SW480 (cell line): ENCODE results near the gene MED13.

Experiments used
- DNase-seq: peaks from one replicate; pipeline ENCODE4 v3.0.0-alpha.2; 2016; ENCODE audit warnings: low spot score

Gene MED13

GRCh38 chr17:62064791-62065563 is at the start of gene MED13:
Gene MED13, minus strand, starts transcription at chr17:62065278. Its CDS starts 73 bp downstream, at chr17:62065205.
- peak; percentile 47 for DNase-seq

- DNase-seq, result no peak
These were observed 47.2 kb upstream of the MED13 start for GRCh38 chr17:62112229-62112628.

GRCh38 chr17:62111562-62112171 is 46.6 kb upstream of the MED13 start:
- DNase-seq, result no peak

GRCh38 chr17:62110923-62111484 is 45.9 kb upstream of the MED13 start:
- DNase-seq, result no peak

- DNase-seq, result no peak
These were observed 44.8 kb upstream of the MED13 start for GRCh38 chr17:62109924-62110323.

GRCh38 chr17:62109378-62109902 is 44.4 kb upstream of the MED13 start:
- peak; percentile 83 for DNase-seq

- DNase-seq, result no peak
These were observed 40.8 kb upstream of the MED13 start for GRCh38 chr17:62105861-62106260.

GRCh38 chr17:62105357-62105756 is 40.3 kb upstream of the MED13 start:
- no peak for DNase-seq

- DNase-seq, result no peak
These were observed 36.4 kb upstream of the MED13 start for GRCh38 chr17:62101515-62101914.

GRCh38 chr17:62101090-62101489 is 36.0 kb upstream of the MED13 start:
- DNase-seq, result no peak

- DNase-seq, result no peak
These were observed 35.0 kb upstream of the MED13 start for GRCh38 chr17:62100055-62100454.

- DNase-seq, result no peak
These were observed 34.5 kb upstream of the MED13 start for GRCh38 chr17:62099532-62099931.

GRCh38 chr17:62098623-62099231 is 33.6 kb upstream of the MED13 start:
- DNase-seq, result no peak

- no peak for DNase-seq
These were observed 31.3 kb upstream of the MED13 start for GRCh38 chr17:62096401-62096670.

- DNase-seq, result no peak
These were observed 29.1 kb upstream of the MED13 start for GRCh38 chr17:62094175-62094574.

GRCh38 chr17:62093188-62094155 is 28.4 kb upstream of the MED13 start:
- DNase-seq, result peak; percentile 56

GRCh38 chr17:62092784-62093183 is 27.7 kb upstream of the MED13 start:
- DNase-seq, result no peak

- no peak for DNase-seq
These were observed 26.7 kb upstream of the MED13 start for GRCh38 chr17:62091804-62092203.

GRCh38 chr17:62090868-62091267 is 25.8 kb upstream of the MED13 start:
- no peak for DNase-seq

GRCh38 chr17:62090021-62090824 is 25.1 kb upstream of the MED13 start:
- no peak for DNase-seq

- DNase-seq, result no peak
These were observed 24.3 kb upstream of the MED13 start for GRCh38 chr17:62089334-62089733.
